ENCODE data around the gene LKAAEAR1.

The LKAAEAR1 gene

DNA sequence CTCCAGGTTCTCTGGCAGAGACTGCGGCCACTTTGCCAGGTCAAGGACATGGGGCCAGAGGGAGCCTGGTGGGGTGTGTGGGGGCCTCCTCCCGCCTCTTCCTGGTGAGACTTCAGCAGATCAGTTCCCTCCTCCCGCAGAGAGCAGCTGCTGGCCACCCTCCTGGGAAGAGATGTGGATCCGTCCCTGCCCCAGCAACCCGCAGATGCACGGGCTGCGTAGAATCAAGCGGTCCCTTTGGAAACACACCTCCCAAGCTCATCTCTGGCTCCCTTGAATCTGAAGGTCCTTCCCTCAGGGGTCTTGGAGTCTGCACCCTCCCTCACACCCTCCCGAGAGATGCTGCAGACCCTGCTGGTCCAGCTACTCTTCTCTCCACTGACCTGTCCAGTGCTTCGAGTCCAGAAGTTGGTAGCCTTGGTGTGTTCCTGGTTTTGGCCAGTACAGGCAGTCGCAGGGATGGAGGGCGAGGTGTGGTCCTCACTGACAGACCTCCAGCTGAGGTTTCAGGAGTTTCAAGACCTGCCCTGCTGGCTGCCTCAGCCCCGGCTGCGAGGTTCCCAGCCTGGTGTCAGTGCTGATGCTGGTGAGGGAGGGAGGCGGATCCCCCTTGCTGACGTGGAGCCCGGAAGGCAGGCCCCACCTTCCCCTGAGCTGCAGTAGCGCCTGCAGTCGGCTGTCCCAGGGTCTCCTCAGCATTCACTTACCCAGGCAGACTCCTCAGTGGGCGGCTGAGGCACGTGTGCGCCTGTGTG lies 23.0 kb upstream of the LKAAEAR1 start, which contains the start of gene NPBWR2:
Gene NPBWR2 (minus strand): TSS at position 585 of the 755 bp plus-strand sequence. CDS start 734 bp downstream, outside the sequence.
- CTCF ChIA-PET = interaction anchor here (0.9 to 1.7 kb wide), 3 partner anchors 11 to 69 kb away, joined by 3 to 6 read pairs (median 4); partner anchors contain the start of gene LKAAEAR1
- POLR2A ChIA-PET (ENCODE audit: low non-redundant PET) = interaction anchor here (0.6 kb wide), 1 partner anchor 40 kb away, joined by 4 read pairs; no protein-coding TSS in a partner anchor
- TF ChIP-seq, protein P1, sequence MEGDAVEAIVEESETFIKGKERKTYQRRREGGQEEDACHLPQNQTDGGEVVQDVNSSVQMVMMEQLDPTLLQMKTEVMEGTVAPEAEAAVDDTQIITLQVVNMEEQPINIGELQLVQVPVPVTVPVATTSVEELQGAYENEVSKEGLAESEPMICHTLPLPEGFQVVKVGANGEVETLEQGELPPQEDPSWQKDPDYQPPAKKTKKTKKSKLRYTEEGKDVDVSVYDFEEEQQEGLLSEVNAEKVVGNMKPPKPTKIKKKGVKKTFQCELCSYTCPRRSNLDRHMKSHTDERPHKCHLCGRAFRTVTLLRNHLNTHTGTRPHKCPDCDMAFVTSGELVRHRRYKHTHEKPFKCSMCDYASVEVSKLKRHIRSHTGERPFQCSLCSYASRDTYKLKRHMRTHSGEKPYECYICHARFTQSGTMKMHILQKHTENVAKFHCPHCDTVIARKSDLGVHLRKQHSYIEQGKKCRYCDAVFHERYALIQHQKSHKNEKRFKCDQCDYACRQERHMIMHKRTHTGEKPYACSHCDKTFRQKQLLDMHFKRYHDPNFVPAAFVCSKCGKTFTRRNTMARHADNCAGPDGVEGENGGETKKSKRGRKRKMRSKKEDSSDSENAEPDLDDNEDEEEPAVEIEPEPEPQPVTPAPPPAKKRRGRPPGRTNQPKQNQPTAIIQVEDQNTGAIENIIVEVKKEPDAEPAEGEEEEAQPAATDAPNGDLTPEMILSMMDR (conservative IDR thresholded peaks at IDR 0.05; ENCODE audit: low read depth) = no peak
- no peak for DNase-seq (ENCODE audit: low spot score)
- no peak within 1 kb of the TSS for H3K27ac ChIP-seq

DNA sequence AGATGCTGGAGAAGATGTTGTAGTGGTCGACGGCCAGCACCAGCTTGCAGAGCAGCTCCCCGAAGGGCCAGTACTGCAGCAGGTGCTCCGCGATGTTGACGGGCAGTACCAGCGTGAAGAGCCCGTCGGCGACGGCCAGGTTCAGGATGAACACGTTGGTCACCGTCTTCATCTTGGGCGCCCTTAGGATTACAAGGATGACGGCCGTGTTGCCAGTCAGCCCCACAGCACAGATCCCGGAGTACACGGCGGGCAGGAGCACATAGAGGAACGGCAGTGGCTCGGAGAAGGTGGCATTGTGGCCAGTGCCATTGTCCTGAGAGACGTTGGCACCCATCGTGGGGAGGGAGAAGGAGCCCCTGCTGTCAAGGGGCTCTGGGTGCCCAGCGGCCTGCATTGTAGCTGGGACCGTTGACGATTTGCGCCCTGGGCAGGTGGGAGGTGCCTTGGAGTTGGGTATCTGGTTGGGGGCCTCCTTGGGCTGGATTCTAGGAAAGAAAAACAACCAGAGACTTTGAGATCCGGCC lies 22.3 kb upstream of the LKAAEAR1 start:
- no peak for DNase-seq (ENCODE audit: low spot score)
- TF ChIP-seq, protein P1 (conservative IDR thresholded peaks at IDR 0.05; ENCODE audit: low read depth) = no peak
- CTCF ChIA-PET = interaction anchor here (0.7 to 1.7 kb wide), 3 partner anchors 12 to 23 kb away, joined by 3 to 4 read pairs (median 3); partner anchors contain the start of gene LKAAEAR1
- POLR2A ChIA-PET (ENCODE audit: low non-redundant PET) = interaction anchor here (0.6 kb wide), 1 partner anchor 40 kb away, joined by 4 read pairs; no protein-coding TSS in a partner anchor
- H3K27ac ChIP-seq = no peak overlapping the region

GRCh38 chr20:64105846-64106434 lies 21.7 kb upstream of the LKAAEAR1 start:
- TF ChIP-seq, protein P1 (conservative IDR thresholded peaks at IDR 0.05; ENCODE audit: low read depth) = no peak
- POLR2A ChIA-PET (ENCODE audit: low non-redundant PET) = no interaction called here
- CTCF ChIA-PET = interaction anchor here (0.7 kb wide), 1 partner anchor 22 kb away, joined by 3 read pairs; no protein-coding TSS in a partner anchor
- no peak for DNase-seq (ENCODE audit: low spot score)
- no peak overlapping the region for H3K27ac ChIP-seq

DNA sequence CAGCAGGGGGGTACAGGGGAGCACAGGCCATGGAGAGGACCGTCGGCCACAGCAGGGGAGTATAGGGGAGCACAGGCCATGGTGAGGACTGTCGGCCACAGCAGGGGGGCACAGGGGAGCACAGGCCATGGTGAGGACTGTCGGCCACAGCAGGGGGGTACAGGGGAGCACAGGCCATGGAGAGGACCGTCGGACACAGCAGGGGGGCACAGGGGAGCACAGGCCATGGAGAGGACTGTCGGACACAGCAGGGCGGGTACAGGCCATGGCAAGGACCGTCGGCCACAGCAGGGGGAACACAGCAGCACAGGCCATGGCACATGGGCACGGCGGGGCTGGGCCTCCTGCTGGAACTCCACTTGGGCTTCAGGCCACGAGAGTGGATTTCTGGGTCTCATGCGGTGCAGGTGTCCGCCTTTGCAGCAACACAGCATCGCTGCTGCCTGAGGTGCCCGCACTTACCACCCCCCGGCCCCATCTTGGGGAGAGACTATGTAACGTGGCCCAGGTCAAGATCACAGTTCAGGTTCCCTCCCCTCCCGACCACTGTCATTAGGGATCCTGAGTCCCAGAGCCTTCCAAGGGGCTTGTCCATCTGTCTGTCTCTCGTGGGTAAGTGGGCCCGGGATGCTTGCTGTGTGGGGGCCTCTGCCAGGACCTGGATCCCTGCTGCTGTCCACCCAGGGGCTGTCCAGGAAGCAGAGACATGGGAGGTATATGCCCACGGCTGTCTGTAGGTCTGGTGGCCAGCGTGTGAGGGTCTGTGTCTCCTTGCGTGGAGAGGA lies 20.7 kb upstream of the LKAAEAR1 start:
- DNase-seq (ENCODE audit: low spot score) = no peak
- TF ChIP-seq, protein P1 (conservative IDR thresholded peaks at IDR 0.05; ENCODE audit: low read depth) = no peak
- ChIA-PET POLR2A (ENCODE audit: low non-redundant PET) (no interaction called here), CTCF (no interaction called here)
- no peak overlapping the region for H3K27ac ChIP-seq

DNA sequence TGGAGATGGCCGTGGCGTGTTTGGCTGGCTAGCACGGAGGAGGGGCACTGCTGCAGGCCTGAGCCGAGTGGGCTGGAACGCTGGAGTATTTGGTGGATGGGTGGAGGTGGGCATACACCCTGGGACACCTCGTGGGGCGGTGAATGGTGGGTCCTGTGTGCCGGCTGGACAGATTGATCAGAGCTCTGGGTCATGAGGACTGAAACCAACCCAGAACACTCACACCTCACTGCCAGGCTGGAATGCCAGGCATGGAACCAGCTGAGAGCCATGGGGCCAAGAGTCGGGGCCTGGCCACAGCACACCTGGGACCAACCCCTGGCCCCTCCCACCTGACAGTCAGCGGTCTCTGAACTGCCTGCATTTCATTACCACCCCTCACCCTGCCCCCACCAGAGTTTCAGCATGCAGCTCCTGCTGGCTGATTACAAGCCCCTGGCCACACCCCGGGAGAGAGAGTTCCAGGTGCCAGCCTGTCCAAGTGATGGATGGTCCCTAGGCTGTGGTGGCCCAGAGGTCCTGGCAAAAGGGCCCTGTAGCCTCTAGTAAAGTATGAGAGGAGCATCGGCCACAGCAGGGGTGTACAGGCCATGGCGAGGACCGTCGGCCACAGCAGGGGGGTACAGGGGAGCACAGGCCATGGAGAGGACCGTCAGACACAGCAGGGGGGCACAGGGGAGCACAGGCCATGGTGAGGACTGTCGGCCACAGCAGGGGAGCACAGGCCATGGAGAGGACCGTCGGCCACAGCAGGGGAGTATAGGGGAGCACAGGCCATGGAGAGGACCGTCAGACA lies 19.9 kb upstream of the LKAAEAR1 start:
- H3K27ac ChIP-seq = no peak overlapping the region
- CTCF ChIA-PET = interaction anchor here (0.9 kb wide), 1 partner anchor 34 kb away, joined by 3 read pairs; no protein-coding TSS in a partner anchor
- no peak for DNase-seq (ENCODE audit: low spot score)
- POLR2A ChIA-PET (ENCODE audit: low non-redundant PET) = no interaction called here
- TF ChIP-seq, protein P1 (conservative IDR thresholded peaks at IDR 0.05; ENCODE audit: low read depth) = no peak

Measured in RWPE1 (cell line).